Skin of body (tissue), 3 donors: ENCODE data around the gene NUP210L. TPM values are rescaled to one million over a fixed set of nuclear protein-coding genes. Genes with fewer than 3 reads are reported as not detected.

ENCODE experiments used
- DNase-seq: peaks from one replicate; lab custom pipeline; 2025; lab: John Stamatoyannopoulos, UW
- small RNA-seq: library from RNA; depleted of rRNA; stranded (forward); fragments of <200 nt; gene quantifications from one replicate; pipeline ENCODE3, GENCODE V24; 2014; ENCODE audit warnings: low replicate concordance
- total RNA-seq: library from RNA; depleted of rRNA; stranded (reverse); fragments of >200 nt; gene quantifications from one replicate; pipeline ENCODE4 v1.2.3, GENCODE V29; 2014

Gene NUP210L
- total RNA-seq, 1 donor from 2014 or later = 0.10 TPM

GRCh38 chr1:153945131-153945794 lies 209.6 kb downstream of the NUP210L start:
- no peak for DNase-seq

GRCh38 chr1:153944827-153945117 lies 210.1 kb downstream of the NUP210L start:
- no peak for DNase-seq

- no peak for DNase-seq
Measured at GRCh38 chr1:153944005-153944826, 210.7 kb downstream of the NUP210L start.

- DNase-seq = no peak
Measured at GRCh38 chr1:153942766-153943549, 211.9 kb downstream of the NUP210L start.

Small RNAs within 50 kb of the gene (small RNA-seq; reads per million reads assigned to genes)
- gene MIR190B (0.95 reads per million, percentile 77 among the genes with 10 or more reads in this experiment), gene MIR5698 (not detected), gene MIR6737 (not detected), gene RNU6-179P (not detected)

Other genes with a start within 250 kb of the NUP210L start
- 12.6 TPM for gene GATAD2B, start 232.1 kb downstream of the NUP210L start, total RNA-seq
- gene DENND4B, start 208.4 kb downstream of the NUP210L start, total RNA-seq = 18.8 TPM
- 5.1 TPM for gene CRTC2, start 196.5 kb downstream of the NUP210L start, total RNA-seq
- gene SLC39A1, start 191.5 kb downstream of the NUP210L start, total RNA-seq = 38.8 TPM
- gene CREB3L4, start 187.2 kb downstream of the NUP210L start, total RNA-seq = 10.7 TPM
- gene JTB, start 177.4 kb downstream of the NUP210L start, total RNA-seq = 73.8 TPM
- gene RAB13, start 168.7 kb downstream of the NUP210L start, total RNA-seq = 38.7 TPM
- 2,280 TPM for gene RPS27, start 164.3 kb downstream of the NUP210L start, total RNA-seq
- gene TPM3, start 37.0 kb upstream of the NUP210L start, total RNA-seq = 166 TPM
- gene CFAP141, start 51.3 kb upstream of the NUP210L start, total RNA-seq = not detected
- gene UBAP2L, start 65.9 kb upstream of the NUP210L start, total RNA-seq = 77.4 TPM
- gene HAX1, start 117.6 kb upstream of the NUP210L start, total RNA-seq = 46.8 TPM
- 0.20 TPM for gene AQP10, start 166.0 kb upstream of the NUP210L start, total RNA-seq
- gene ATP8B2, start 170.5 kb upstream of the NUP210L start, total RNA-seq = 40.4 TPM